MM.1S (cell line): ENCODE measurements around the gene GNE.

Experiments used
- DNase-seq: peaks from one replicate; pipeline ENCODE4 v3.0.0-alpha.2; 2015
- H2AFZ ChIP-seq: fragments of 300-600 bp; sonication (generic); 2 replicates; pipeline ENCODE4 v1.6.0; 2016; ENCODE audit warnings: antibody characterized with exemption, low read length
- H3F3A ChIP-seq: fragments of 300-600 bp; sonication (generic); 2 replicates; pipeline ENCODE4 v1.6.1; 2016; ENCODE audit warnings: mild to moderate bottlenecking, antibody characterized with exemption, low read length, moderate library complexity, mixed read lengths; ENCODE audit not compliant: insufficient read depth
- H3K27ac ChIP-seq: fragments of 300-600 bp; sonication (generic); 2 replicates; pipeline ENCODE4 v1.5.1; 2016; ENCODE audit warnings: mild to moderate bottlenecking, low read length
- H3K27me3 ChIP-seq: fragments of 300-600 bp; sonication (generic); replicated peaks from 2 replicates; pipeline ENCODE4 v1.6.0; 2016; ENCODE audit warnings: low read length; ENCODE audit not compliant: insufficient read depth
- H3K36me3 ChIP-seq: fragments of 300-600 bp; sonication (generic); replicated peaks from 2 replicates; pipeline ENCODE4 v1.6.1; 2016; ENCODE audit warnings: mild to moderate bottlenecking, low read length, mixed read lengths; ENCODE audit not compliant: insufficient read depth
- H3K4me1 ChIP-seq: fragments of 300-600 bp; sonication (generic); 2 replicates; pipeline ENCODE4 v1.6.1; 2016; ENCODE audit warnings: low read length, mixed read lengths
- H3K4me2 ChIP-seq: fragments of 300-600 bp; sonication (generic); 2 replicates; pipeline ENCODE4 v1.6.0; 2016; ENCODE audit warnings: low read depth, low read length
- H3K4me3 ChIP-seq: fragments of 300-600 bp; sonication (generic); 2 replicates; pipeline ENCODE4 v1.5.1; 2016; ENCODE audit warnings: low read length, mixed read lengths
- H3K79me2 ChIP-seq: fragments of 300-600 bp; sonication (generic); 2 replicates; pipeline ENCODE4 v1.6.1; 2016; ENCODE audit warnings: mixed run types, low read length, mixed read lengths
- H3K9ac ChIP-seq: fragments of 300-600 bp; sonication (generic); 2 replicates; pipeline ENCODE4 v1.6.1; 2016; ENCODE audit warnings: low read length, mixed read lengths
- H3K9me2 ChIP-seq: fragments of 300-600 bp; sonication (generic); replicated peaks from 2 replicates; pipeline ENCODE4 v1.6.1; 2016; ENCODE audit warnings: mild to moderate bottlenecking, low read length, mixed read lengths; ENCODE audit not compliant: insufficient read depth
- H3K9me3 ChIP-seq: fragments of 300-600 bp; sonication (generic); replicated peaks from 2 replicates; pipeline ENCODE4 v1.6.1; 2016; ENCODE audit warnings: mild to moderate bottlenecking, low read length, mixed read lengths; ENCODE audit not compliant: insufficient read depth
- H4K20me1 ChIP-seq: fragments of 300-600 bp; sonication (generic); 2 replicates; pipeline ENCODE4 v1.6.1; 2016; ENCODE audit warnings: mild to moderate bottlenecking, low read length, moderate library complexity, mixed read lengths; ENCODE audit not compliant: insufficient read depth
- EZH2 ChIP-seq: fragments of 300-600 bp; sonication (generic); optimal IDR thresholded peaks from 2 replicates; pipeline ENCODE3; 2017; ENCODE audit warnings: low read depth, mild to moderate bottlenecking, antibody characterized with exemption, low read length, mixed read lengths
- EZH2phosphoT487 ChIP-seq: fragments of 300-600 bp; sonication (generic); IDR thresholded peaks from 2 replicates; pipeline ENCODE4 v1.6.1; 2018; ENCODE audit warnings: antibody characterized with exemption, low read length
- TF ChIP-seq, protein P1 (sequence below): fragments of 300-600 bp; sonication (generic); IDR thresholded peaks from 2 replicates; pipeline ENCODE4 v1.5.1; 2016; ENCODE audit warnings: antibody characterized with exemption, low read length, mixed read lengths

GNE gene

DNA sequence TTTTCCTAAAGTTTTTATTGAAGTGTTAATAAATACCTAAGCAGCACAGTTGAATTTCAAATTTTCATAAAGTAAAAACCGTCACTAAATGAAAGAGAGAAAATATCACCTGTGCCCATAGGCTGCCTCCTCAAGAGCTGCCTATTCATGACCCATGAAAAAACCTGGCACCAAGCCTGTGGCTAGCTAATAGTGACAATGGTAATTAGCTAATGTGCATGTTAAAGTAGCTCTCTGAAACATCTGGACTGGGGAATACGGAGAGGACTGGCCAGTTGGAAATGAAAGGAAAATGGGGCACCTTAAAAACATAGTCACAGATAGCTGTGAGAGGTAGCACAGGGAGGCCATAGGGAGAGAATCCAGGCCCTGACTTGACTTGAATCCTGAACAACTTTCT is 5.4 kb upstream of the GNE start:
- Histone ChIP-seq H3K27me3 (no peaks in the 10 kb centered on the region), H3K36me3 (no peaks in the 10 kb centered on the region), H3K79me2 (no peaks in the 10 kb centered on the region), H3K27ac (no peak overlapping the region), H3F3A (no peaks in the 10 kb centered on the region; the same call in 1 of the 2 replicates), H4K20me1 (no peaks in the 10 kb centered on the region), H3K9me2 (no peaks in the 10 kb centered on the region), H3K9me3 (no peaks in the 10 kb centered on the region), H3K9ac (no peak overlapping the region), H3K4me2 (no peak overlapping the region), H2AFZ (no peak overlapping the region), H3K4me3 (no peak overlapping the region), H3K4me1 (no peaks in the 10 kb centered on the region)
- TF ChIP-seq EZH2phosphoT487: no peak
- TF ChIP-seq, protein P1, sequence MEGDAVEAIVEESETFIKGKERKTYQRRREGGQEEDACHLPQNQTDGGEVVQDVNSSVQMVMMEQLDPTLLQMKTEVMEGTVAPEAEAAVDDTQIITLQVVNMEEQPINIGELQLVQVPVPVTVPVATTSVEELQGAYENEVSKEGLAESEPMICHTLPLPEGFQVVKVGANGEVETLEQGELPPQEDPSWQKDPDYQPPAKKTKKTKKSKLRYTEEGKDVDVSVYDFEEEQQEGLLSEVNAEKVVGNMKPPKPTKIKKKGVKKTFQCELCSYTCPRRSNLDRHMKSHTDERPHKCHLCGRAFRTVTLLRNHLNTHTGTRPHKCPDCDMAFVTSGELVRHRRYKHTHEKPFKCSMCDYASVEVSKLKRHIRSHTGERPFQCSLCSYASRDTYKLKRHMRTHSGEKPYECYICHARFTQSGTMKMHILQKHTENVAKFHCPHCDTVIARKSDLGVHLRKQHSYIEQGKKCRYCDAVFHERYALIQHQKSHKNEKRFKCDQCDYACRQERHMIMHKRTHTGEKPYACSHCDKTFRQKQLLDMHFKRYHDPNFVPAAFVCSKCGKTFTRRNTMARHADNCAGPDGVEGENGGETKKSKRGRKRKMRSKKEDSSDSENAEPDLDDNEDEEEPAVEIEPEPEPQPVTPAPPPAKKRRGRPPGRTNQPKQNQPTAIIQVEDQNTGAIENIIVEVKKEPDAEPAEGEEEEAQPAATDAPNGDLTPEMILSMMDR: no peak
- TF ChIP-seq EZH2: no peak
- no peak for DNase-seq

DNA sequence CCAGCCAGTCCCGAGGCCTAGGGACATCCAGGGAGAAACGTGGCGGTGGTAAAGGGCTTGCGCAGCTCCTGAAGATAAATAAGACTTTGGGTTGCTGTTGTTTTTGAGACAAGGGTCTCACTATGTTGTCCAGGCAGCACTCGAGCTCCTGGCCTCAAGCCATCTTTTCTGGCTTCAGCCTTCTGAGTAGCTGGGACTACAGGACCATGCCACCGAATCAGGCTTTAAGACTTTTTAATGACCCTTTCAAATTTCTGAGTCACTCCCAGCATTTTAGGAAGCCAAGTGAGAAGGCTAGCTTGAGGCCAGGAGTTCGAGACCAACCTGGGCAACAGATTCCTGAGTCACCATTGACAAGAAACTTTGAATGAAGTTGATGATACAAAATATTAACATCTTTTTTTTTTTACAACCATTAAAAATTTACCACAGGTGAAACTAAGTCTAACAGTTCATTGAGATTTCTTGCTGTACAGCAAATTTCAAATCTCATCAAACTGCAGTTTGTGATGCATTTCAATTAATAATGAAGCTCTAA is 817 bp upstream of the GNE start:
- Histone ChIP-seq H3K79me2 (peaks cover 10% of the 10 kb centered on the region; the same call in 1 of the 2 replicates), H3K27ac (no peak overlapping the region), H4K20me1 (no peaks in the 10 kb centered on the region), H3F3A (no peaks in the 10 kb centered on the region; the same call in none of the 2 replicates), H3K4me2 (peak overlapping the region; percentile 77), H3K4me1 (0 out of 2 replicates have a peak, but pooled peaks cover 3% of the 10 kb centered on the region), H3K4me3 (peak overlapping the region; percentile 83), H3K9me3 (no peaks in the 10 kb centered on the region), H2AFZ (peak overlapping the region; percentile 92), H3K27me3 (no peaks in the 10 kb centered on the region), H3K9ac (no peak overlapping the region), H3K9me2 (no peaks in the 10 kb centered on the region), H3K36me3 (no peaks in the 10 kb centered on the region)
- DNase-seq: no peak
- TF ChIP-seq EZH2phosphoT487 (no peak), EZH2 (no peak)
- TF ChIP-seq, protein P1: no peak

DNA sequence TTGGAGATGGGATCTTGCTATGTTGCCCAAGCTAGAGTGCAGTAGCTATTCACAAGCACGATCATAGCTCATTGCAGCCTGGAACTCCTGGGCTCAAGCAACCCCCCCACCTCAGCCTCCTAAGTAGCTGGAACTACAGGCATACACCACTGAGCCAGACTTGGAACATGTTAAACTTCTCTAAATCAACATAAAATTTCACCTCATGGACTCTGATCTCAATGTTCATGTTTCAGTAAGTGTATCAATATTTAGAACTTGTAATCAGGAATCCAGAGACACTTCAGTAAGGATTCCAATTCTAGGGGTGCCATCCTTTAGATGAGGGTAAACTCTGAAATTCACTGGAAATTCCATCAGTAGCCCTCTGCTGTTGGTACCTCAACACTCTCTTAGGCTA is 6.8 kb downstream of the GNE start:
- no peaks in the 10 kb centered on the region for H3K36me3 ChIP-seq

More for the DNA sequence above, 6.8 kb downstream of the GNE start:
- Histone ChIP-seq H3K4me2 (no peak overlapping the region), H3F3A (peaks cover 15% of the 10 kb centered on the region), H3K9me2 (no peaks in the 10 kb centered on the region), H3K27ac (no peak overlapping the region), H4K20me1 (no peaks in the 10 kb centered on the region), H3K9ac (no peak overlapping the region), H3K27me3 (no peaks in the 10 kb centered on the region), H3K4me1 (peaks cover 11% of the 10 kb centered on the region), H3K9me3 (no peaks in the 10 kb centered on the region), H3K4me3 (no peak overlapping the region), H2AFZ (no peak overlapping the region), H3K79me2 (peaks cover 1% of the 10 kb centered on the region; the same call in 1 of the 2 replicates)
- DNase-seq: no peak
- TF ChIP-seq EZH2 (no peak), EZH2phosphoT487 (no peak)
- TF ChIP-seq, protein P1: no peak
